Liver (tissue), 9 donors: Measurements from ENCODE around the gene ZNF358. TPM values are rescaled to one million over a fixed set of nuclear protein-coding genes. Genes with fewer than 3 reads are reported as not detected.
A peak's percentile ranks its signal among the peaks of the same experiment; 100 is the strongest.

Experiments
- DNase-seq: peaks from one replicate; pipeline ENCODE4 v3.0.0-alpha.2; 2017; ENCODE audit warnings: low spot score
- H3K27ac ChIP-seq, 2 donors: one replicate each; pipeline ENCODE4 v1.7.0; 2013; ENCODE audit warnings: inconsistent platforms in 2 of 2, low read length in 2 of 2, control low read depth in 1 of 2, low read depth in 1 of 2, mild to moderate bottlenecking in 1 of 2
- H3K27me3 ChIP-seq, 4 donors: one replicate each; pipeline versions ENCODE4 v1.6.1 to v1.7.0; 2013; ENCODE audit warnings: low read length in 3 of 4, inconsistent platforms in 1 of 4, mild to moderate bottlenecking in 1 of 4, moderate library complexity in 1 of 4; ENCODE audit not compliant: control insufficient read depth in 4 of 4, insufficient read depth in 4 of 4
- H3K36me3 ChIP-seq, 4 donors: one replicate each; pipeline versions ENCODE4 v1.6.1 to v1.7.0; 2013; ENCODE audit warnings: low read length in 3 of 4, mild to moderate bottlenecking in 3 of 4, low read depth in 1 of 4, moderate library complexity in 1 of 4; ENCODE audit not compliant: control insufficient read depth in 4 of 4, insufficient read depth in 3 of 4
- H3K4me1 ChIP-seq, 4 donors: one replicate each; pipeline versions ENCODE4 v1.6.1 to v1.7.0; 2013; ENCODE audit warnings: low read length in 3 of 4, mild to moderate bottlenecking in 3 of 4, moderate library complexity in 1 of 4; ENCODE audit not compliant: control insufficient read depth in 4 of 4, insufficient read depth in 4 of 4
- H3K4me3 ChIP-seq, 3 donors: one replicate each; pipeline versions ENCODE4 v1.6.1 to v1.7.0; 2013; ENCODE audit warnings: low read length in 3 of 3, control low read depth in 1 of 3, low read depth in 1 of 3, mild to moderate bottlenecking in 1 of 3
- H3K9ac ChIP-seq, 2 donors: one replicate each; pipeline ENCODE4 v1.7.0; 2013; ENCODE audit warnings: low read length in 2 of 2, mild to moderate bottlenecking in 2 of 2, moderate library complexity in 2 of 2, control low read depth in 1 of 2, low read depth in 1 of 2
- H3K9me3 ChIP-seq, 4 donors: one replicate each; pipeline versions ENCODE4 v1.6.1 to v1.7.0; 2013; ENCODE audit warnings: low read length in 3 of 4; ENCODE audit not compliant: control insufficient read depth in 4 of 4
- FOXA1 ChIP-seq: IDR thresholded peaks from 2 replicates; pipeline ENCODE4 v1.6.1; 2016; ENCODE audit warnings: antibody characterized with exemption
- FOXA2 ChIP-seq: IDR thresholded peaks from 2 replicates; pipeline ENCODE4 v1.6.1; 2016; ENCODE audit warnings: antibody characterized with exemption
- HNF4G ChIP-seq: IDR thresholded peaks from 2 replicates; pipeline ENCODE4 v1.6.1; 2016; ENCODE audit warnings: antibody characterized with exemption
- JUND ChIP-seq, 2 donors: IDR thresholded peaks; 2 replicates each; pipeline ENCODE4 v1.6.1; 2016; ENCODE audit warnings: antibody characterized with exemption in 2 of 2
- NR2F2 ChIP-seq: IDR thresholded peaks from 2 replicates; pipeline ENCODE4 v1.6.1; 2016; ENCODE audit warnings: antibody characterized with exemption
- REST ChIP-seq: IDR thresholded peaks from 2 replicates; pipeline ENCODE4 v1.6.1; 2016; ENCODE audit warnings: antibody characterized with exemption, mild to moderate bottlenecking
- SP1 ChIP-seq: IDR thresholded peaks from 2 replicates; pipeline ENCODE4 v1.6.1; 2018; ENCODE audit warnings: antibody characterized with exemption, mild to moderate bottlenecking
- TAF1 ChIP-seq: conservative IDR thresholded peaks from 2 replicates; pipeline ENCODE4 v1.6.1; 2016; ENCODE audit warnings: antibody characterized with exemption, mild to moderate bottlenecking
- YY1 ChIP-seq: IDR thresholded peaks from 2 replicates; pipeline ENCODE4 v1.6.1; 2016; ENCODE audit warnings: antibody characterized with exemption, mild to moderate bottlenecking
- ZBTB33 ChIP-seq: IDR thresholded peaks from 2 replicates; pipeline ENCODE4 v1.6.1; 2016; ENCODE audit warnings: antibody characterized with exemption
- WGBS: extraction: QIAGEN DNeasy Blood & Tissue Kit; methylation state at CpG from one replicate; pipeline ENCODE4 v1.1.7; 2013; 5-methylcytosine and 5-hydroxymethylcytosine counted together
- polyA plus RNA-seq, 2 donors: library from polyadenylated mRNA; stranded (reverse) in 1 of 2; unstranded in 1 of 2; fragments of 200-250 nt in 1 of 2; fragments of >200 nt in 1 of 2; fragmentation: Nextera tagmentation in 1 of 2; extraction: Ambion mirVana in 1 of 2; gene quantifications; one replicate each; pipeline versions ENCODE4 v1.2.1 to v1.2.3, GENCODE V29; 2013 to 2015
- total RNA-seq, 2 donors: library from RNA; depleted of rRNA; stranded (reverse); fragments of >200 nt; gene quantifications; one replicate each; pipeline ENCODE4 v1.2.3, GENCODE V29; 2014
- TF ChIP-seq, protein P1 (sequence below): IDR thresholded peaks from 2 replicates; pipeline ENCODE4 v1.6.1; 2016; ENCODE audit warnings: antibody characterized with exemption
- TF ChIP-seq, protein P2 (sequence below): fragments of 150-350 bp; IDR thresholded peaks from 2 replicates; pipeline ENCODE4 v1.5.1; 2017; ENCODE audit warnings: improper control_type of control experiment, low read depth, low read length; ENCODE audit not compliant: missing input control
- TF ChIP-seq, protein P3 (sequence below): IDR thresholded peaks from 2 replicates; pipeline ENCODE4 v1.6.1; 2016; ENCODE audit warnings: antibody characterized with exemption
- donor health status: healthy.
- donor health status: healthy.
- donor health status: healthy.
- donor health status: healthy.
- donor health status: healthy.

The ZNF358 gene
- total and polyA plus RNA-seq, 4 donors, result 5.7 to 18.2 (median 12.5) TPM

DNA sequence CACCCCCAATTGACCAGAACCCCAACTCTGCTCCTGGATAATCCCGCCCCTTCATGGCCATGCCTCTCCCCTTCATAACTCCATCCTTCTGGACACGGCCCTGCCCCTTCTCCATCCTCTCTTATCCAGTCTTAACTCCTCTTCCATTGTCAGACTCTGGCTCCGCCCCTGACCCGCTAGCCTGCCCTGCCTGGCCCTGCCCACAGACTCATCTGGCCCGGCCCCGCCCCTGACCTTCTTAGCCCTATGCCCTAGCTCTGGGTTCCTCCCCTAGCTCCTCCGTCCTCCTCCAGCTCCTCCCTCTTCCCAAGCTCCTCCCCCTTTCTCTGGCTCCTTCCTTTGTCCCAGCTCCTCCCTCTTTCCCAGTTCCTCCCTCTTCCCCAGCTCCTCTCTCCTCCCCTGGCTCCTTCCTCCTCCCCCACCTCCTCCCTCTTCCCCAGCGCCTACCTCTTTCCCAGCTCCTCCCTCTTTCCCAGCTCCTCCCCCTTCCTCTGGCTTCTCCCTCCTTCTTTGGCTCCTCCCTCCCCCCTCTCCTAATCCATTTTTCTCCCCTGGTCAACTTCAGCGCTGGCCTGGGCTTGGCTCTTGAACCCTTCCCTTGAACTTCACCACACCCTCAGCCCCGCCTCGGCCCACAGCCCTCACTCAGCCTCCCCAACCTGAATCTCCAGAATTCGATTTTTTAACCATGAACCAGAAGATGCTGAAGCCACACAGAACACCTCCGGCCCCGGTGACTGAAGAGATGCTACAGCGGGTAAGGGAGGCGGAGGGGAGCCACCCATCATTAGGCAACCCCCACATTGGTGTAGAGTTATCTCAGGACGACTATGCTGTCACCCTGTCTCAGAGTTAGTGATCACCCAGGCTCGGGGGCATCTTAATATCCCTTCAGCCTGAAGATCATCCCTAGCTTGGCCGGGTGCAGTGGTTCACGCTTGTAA, 9.2 kb upstream of the ZNF358 start:
- H3K4me1 ChIP-seq, result peaks cover 0 to 3% (median 0%) of the 10 kb centered on the region in 4 donors
- no peak overlapping the region for H3K4me3 ChIP-seq
- no peaks in the 10 kb centered on the region for H3K36me3 ChIP-seq
- DNase-seq, result peak; percentile 82
- H3K27me3 ChIP-seq, result no peaks in the 10 kb centered on the region
- no peak overlapping the region for H3K27ac ChIP-seq
- TF ChIP-seq FOXA1 (no peak), TAF1 (no peak), YY1 (no peak), NR2F2 (peak; percentile 57), SP1 (peak; percentile 44)
- TF ChIP-seq, protein P1, sequence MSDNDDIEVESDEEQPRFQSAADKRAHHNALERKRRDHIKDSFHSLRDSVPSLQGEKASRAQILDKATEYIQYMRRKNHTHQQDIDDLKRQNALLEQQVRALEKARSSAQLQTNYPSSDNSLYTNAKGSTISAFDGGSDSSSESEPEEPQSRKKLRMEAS, result no peak
- no peaks in the 10 kb centered on the region for H3K9me3 ChIP-seq
- no peak overlapping the region for H3K9ac ChIP-seq
- 50% methylated on average over 20 of the region's 20 CpGs for WGBS

- DNase-seq, result peak; percentile 90
- H3K27ac ChIP-seq, result no peak overlapping the region
- WGBS, result 55% methylated on average over 11 of the region's 11 CpGs
- no peaks in the 10 kb centered on the region for H3K9me3 ChIP-seq
- H3K27me3 ChIP-seq, result no peaks in the 10 kb centered on the region
- TF ChIP-seq JUND (IDR thresholded peaks at IDR 0.05) (no peak), ZBTB33 (no peak), HNF4G (no peak), NR2F2 (no peak)
- TF ChIP-seq, protein P2, sequence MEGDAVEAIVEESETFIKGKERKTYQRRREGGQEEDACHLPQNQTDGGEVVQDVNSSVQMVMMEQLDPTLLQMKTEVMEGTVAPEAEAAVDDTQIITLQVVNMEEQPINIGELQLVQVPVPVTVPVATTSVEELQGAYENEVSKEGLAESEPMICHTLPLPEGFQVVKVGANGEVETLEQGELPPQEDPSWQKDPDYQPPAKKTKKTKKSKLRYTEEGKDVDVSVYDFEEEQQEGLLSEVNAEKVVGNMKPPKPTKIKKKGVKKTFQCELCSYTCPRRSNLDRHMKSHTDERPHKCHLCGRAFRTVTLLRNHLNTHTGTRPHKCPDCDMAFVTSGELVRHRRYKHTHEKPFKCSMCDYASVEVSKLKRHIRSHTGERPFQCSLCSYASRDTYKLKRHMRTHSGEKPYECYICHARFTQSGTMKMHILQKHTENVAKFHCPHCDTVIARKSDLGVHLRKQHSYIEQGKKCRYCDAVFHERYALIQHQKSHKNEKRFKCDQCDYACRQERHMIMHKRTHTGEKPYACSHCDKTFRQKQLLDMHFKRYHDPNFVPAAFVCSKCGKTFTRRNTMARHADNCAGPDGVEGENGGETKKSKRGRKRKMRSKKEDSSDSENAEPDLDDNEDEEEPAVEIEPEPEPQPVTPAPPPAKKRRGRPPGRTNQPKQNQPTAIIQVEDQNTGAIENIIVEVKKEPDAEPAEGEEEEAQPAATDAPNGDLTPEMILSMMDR, result no peak
- TF ChIP-seq, protein P3, sequence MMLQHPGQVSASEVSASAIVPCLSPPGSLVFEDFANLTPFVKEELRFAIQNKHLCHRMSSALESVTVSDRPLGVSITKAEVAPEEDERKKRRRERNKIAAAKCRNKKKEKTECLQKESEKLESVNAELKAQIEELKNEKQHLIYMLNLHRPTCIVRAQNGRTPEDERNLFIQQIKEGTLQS, result no peak
- H3K4me3 ChIP-seq, result no peak overlapping the region
- H3K4me1 ChIP-seq, result peaks cover 0 to 3% (median 0%) of the 10 kb centered on the region in 4 donors
- H3K9ac ChIP-seq, result no peak overlapping the region
- H3K36me3 ChIP-seq, result no peaks in the 10 kb centered on the region
These were observed 8.0 kb upstream of the ZNF358 start for GRCh38 chr19:7507884-7508283.

DNA sequence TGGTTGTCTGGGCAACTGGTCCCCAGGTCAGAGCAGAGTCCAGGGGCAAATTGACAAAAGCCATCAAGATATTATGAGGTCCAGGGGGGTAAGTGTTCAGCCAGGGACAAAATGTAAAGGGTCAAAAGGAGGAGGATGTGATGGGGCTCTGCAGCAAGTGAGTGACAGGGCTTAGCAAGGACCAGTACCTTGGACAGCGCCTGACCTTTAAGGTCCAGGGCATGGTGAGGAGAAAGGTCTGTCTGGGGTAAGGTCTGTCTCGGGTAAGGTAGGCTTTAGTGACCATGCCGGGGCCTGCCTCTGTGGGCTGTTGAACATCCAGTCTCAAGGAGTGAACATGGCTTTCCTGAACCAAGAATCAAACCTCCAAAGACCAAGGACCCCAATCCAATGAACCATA, 6.3 kb upstream of the ZNF358 start:
- H3K9ac ChIP-seq, result no peak overlapping the region
- WGBS, result 30% methylated on average over 3 of the region's 3 CpGs
- no peak overlapping the region for H3K4me3 ChIP-seq
- H3K4me1 ChIP-seq, result peaks cover 0 to 3% (median 0%) of the 10 kb centered on the region in 4 donors
- TF ChIP-seq REST, result peak; percentile 98
- no peak for TF ChIP-seq FOXA2
- H3K27me3 ChIP-seq, result no peaks in the 10 kb centered on the region
- no peaks in the 10 kb centered on the region for H3K36me3 ChIP-seq
- no peak overlapping the region for H3K27ac ChIP-seq
- no peak for DNase-seq
- H3K9me3 ChIP-seq, result no peaks in the 10 kb centered on the region
